K562 (cell line): Measurements from ENCODE around the gene RNF112. TPM values are rescaled to one million over a fixed set of nuclear protein-coding genes. Genes with fewer than 3 reads are reported as not detected.

ENCODE experiments used
- ATAC-seq: fragments of 200-7000 bp; cut with Tn5 transposase; 3 replicates; pipeline ENCODE4 v1.9.1; 2020; ENCODE audit warnings: moderate library complexity
- BruUV-seq: library from RNA; stranded (reverse); fragments of 400-500 nt; replicated peaks from 2 replicates; lab custom pipeline; 2021; lab: Mats Ljungman, UMichigan
- CTCF ChIA-PET: fragments of 300-600 bp; formaldehyde crosslinking; extraction: SDS; loops from one replicate; lab custom pipeline; 2021; ENCODE audit warnings: low intra/inter-chr PET ratio; lab: Yijun Ruan, JAX
- POLR2A ChIA-PET: fragments of 300-600, 350-650 bp; sonication (Branson Sonifier 250); formaldehyde crosslinking; extraction: SDS; loops from one replicate; lab custom pipeline; 2021; ENCODE audit warnings: antibody characterized with exemption, inconsistent platforms; lab: Yijun Ruan, JAX
- DNase-seq, 4 experiments: peaks; one replicate each; pipeline versions ENCODE4 v3.0.0 to v3.0.0-alpha.2; 2011 to 2018; ENCODE audit warnings: low spot score in 3 of 4, mixed read lengths in 3 of 4; ENCODE audit errors: extremely low read depth in 1 of 4
- FAIRE-seq: peaks from 2 replicates; lab custom pipeline; 2011; peaks lifted over from hg19 to GRCh38; lab: Jason Lieb, UNC
- H2AFZ ChIP-seq: 2 replicates; pipeline ENCODE4 v1.6.0; 2011; ENCODE audit warnings: low read depth, low read length, control low read depth, inconsistent platforms
- H3K27ac ChIP-seq: fragments of 200-600 bp; 3 replicates; pipeline ENCODE4 v1.8.0; 2011; ENCODE audit warnings: low read depth, mild to moderate bottlenecking, control low read depth, inconsistent platforms, low read length, moderate library complexity, mixed read lengths; ENCODE audit errors: extremely low read depth
- H3K27me3 ChIP-seq, 2 experiments: fragments of 300-600 bp in 1 of 2; 2 replicates in 1 of 2; 3 replicates in 1 of 2; pipeline versions ENCODE4 v1.6.0 to v1.8.0; 2011; ENCODE audit warnings: inconsistent platforms in 2 of 2, low read length in 2 of 2, mild to moderate bottlenecking in 1 of 2, mixed read lengths in 1 of 2, moderate library complexity in 1 of 2; ENCODE audit not compliant: control insufficient read depth in 2 of 2, insufficient read depth in 2 of 2
- H3K36me3 ChIP-seq: fragments of 300-600 bp; 3 replicates; pipeline ENCODE4 v1.8.0; 2011; ENCODE audit warnings: mild to moderate bottlenecking, low read length, inconsistent platforms; ENCODE audit not compliant: control insufficient read depth, insufficient read depth
- H3K4me1 ChIP-seq, 2 experiments: fragments of 200-600 bp in 1 of 2; replicated peaks in 1 of 2; 2 replicates in 1 of 2; 3 replicates in 1 of 2; pipeline versions ENCODE4 v1.5.1 to v1.8.0; 2011; ENCODE audit warnings: inconsistent platforms in 2 of 2, low read length in 2 of 2, mild to moderate bottlenecking in 1 of 2, mixed read lengths in 1 of 2, moderate library complexity in 1 of 2; ENCODE audit not compliant: control insufficient read depth in 2 of 2, insufficient read depth in 2 of 2
- H3K4me2 ChIP-seq: 2 replicates; pipeline ENCODE4 v1.6.1; 2011; ENCODE audit warnings: low read length, control low read depth, inconsistent platforms, mixed read lengths; ENCODE audit not compliant: insufficient read depth
- H3K4me3 ChIP-seq: fragments of 200-600 bp; sonication (generic), shearing (Covaris generic); 2 replicates; pipeline ENCODE4 v1.5.1; 2016; ENCODE audit warnings: control low read depth, inconsistent platforms
- H3K79me2 ChIP-seq: fragments of 200-600 bp; 3 replicates; pipeline ENCODE4 v1.8.0; 2011; ENCODE audit warnings: low read length, inconsistent platforms; ENCODE audit not compliant: control insufficient read depth, insufficient read depth
- H3K9ac ChIP-seq, 2 experiments: 2 replicates each; pipeline versions ENCODE4 v1.6.0 to v1.6.1; 2011; ENCODE audit warnings: low read depth in 2 of 2, low read length in 2 of 2, control low read depth in 1 of 2, inconsistent platforms in 1 of 2, mild to moderate bottlenecking in 1 of 2, mixed read lengths in 1 of 2; ENCODE audit not compliant: insufficient read depth in 1 of 2
- H3K9me1 ChIP-seq: one replicate; pipeline ENCODE4 v1.6.0; 2011; ENCODE audit warnings: inconsistent platforms, mild to moderate bottlenecking, low read length, moderate library complexity; ENCODE audit not compliant: control insufficient read depth, insufficient read depth
- H3K9me3 ChIP-seq: replicated peaks from 2 replicates; pipeline ENCODE4 v1.5.1; 2011; ENCODE audit warnings: low read depth, low read length, inconsistent platforms; ENCODE audit not compliant: control insufficient read depth, insufficient read depth
- H4K20me1 ChIP-seq: replicated peaks from 2 replicates; pipeline ENCODE4 v1.6.1; 2011; ENCODE audit warnings: low read length, inconsistent platforms, mixed read lengths; ENCODE audit not compliant: control insufficient read depth, insufficient read depth
- CBX1 ChIP-seq: sonication (generic); IDR thresholded peaks from 2 replicates; pipeline ENCODE4 v1.6.1; 2016; ENCODE audit warnings: antibody characterized with exemption, low read depth, mild to moderate bottlenecking
- CCNT2 ChIP-seq: IDR thresholded peaks from 2 replicates; pipeline ENCODE4 v1.6.1; 2011; ENCODE audit warnings: borderline replicate concordance, low read depth, mild to moderate bottlenecking, moderate library complexity, mixed read lengths, low read length; ENCODE audit not compliant: insufficient read length; ENCODE audit errors: extremely low read depth
- CREB3L1 ChIP-seq: fragments of 450-650 bp; IDR thresholded peaks from 2 replicates; pipeline ENCODE4 v1.6.1; 2014; ENCODE audit warnings: low read depth, mild to moderate bottlenecking, moderate library complexity, borderline replicate concordance
- CTCF ChIP-seq, 3 experiments: IDR thresholded peaks in 2 of 3; conservative IDR thresholded peaks in 1 of 3; 2 replicates each; pipeline ENCODE4 v1.5.1; 2011 to 2012; ENCODE audit warnings: low read length in 3 of 3, mild to moderate bottlenecking in 3 of 3, control low read depth in 2 of 3, improper control_type of control experiment in 1 of 3, inconsistent platforms in 1 of 3, low read depth in 1 of 3, mixed read lengths in 1 of 3, moderate library complexity in 1 of 3; ENCODE audit not compliant: insufficient read depth in 2 of 3
- DMBX1 ChIP-seq: fragments of 250-450 bp; sonication (Bioruptor Pico); IDR thresholded peaks from 2 replicates; pipeline ENCODE4 v1.8.0; 2022; ENCODE audit warnings: inconsistent platforms, mild to moderate bottlenecking, moderate library complexity, borderline replicate concordance
- FOXO4 ChIP-seq: fragments of 450-650 bp; formaldehyde crosslinking; IDR thresholded peaks from 2 replicates; pipeline ENCODE4 v1.4.0; 2020; ENCODE audit warnings: mild to moderate bottlenecking, moderate library complexity
- FUS ChIP-seq: fragments of 200-400 bp; formaldehyde crosslinking; optimal IDR thresholded peaks from 2 replicates; pipeline ENCODE3; 2017; ENCODE audit warnings: low read depth, low read length
- HCFC1 ChIP-seq: IDR thresholded peaks from 2 replicates; pipeline ENCODE4 v1.6.1; 2012; ENCODE audit warnings: low read depth, low read length, improper control_type of control experiment
- HMGN3 ChIP-seq: IDR thresholded peaks from 2 replicates; pipeline ENCODE4 v1.6.1; 2011; ENCODE audit warnings: borderline replicate concordance, low read depth, mild to moderate bottlenecking, mixed read lengths, low read length; ENCODE audit not compliant: insufficient read length; ENCODE audit errors: extremely low read depth
- JUNB ChIP-seq: fragments of 450-650 bp; formaldehyde crosslinking; conservative IDR thresholded peaks from 2 replicates; pipeline ENCODE4 v1.4.0; 2020; ENCODE audit warnings: mild to moderate bottlenecking
- MTA1 ChIP-seq: fragments of 450-650 bp; IDR thresholded peaks from 2 replicates; pipeline ENCODE4 v1.6.1; 2017; ENCODE audit warnings: borderline replicate concordance
- PML ChIP-seq: IDR thresholded peaks from 2 replicates; pipeline ENCODE4 v1.6.1; 2012; ENCODE audit warnings: low read length, inconsistent platforms
- SMARCA5 ChIP-seq: fragments of 450-650 bp; IDR thresholded peaks from 2 replicates; pipeline ENCODE4 v1.6.1; 2016
- SRSF7 ChIP-seq: fragments of 200-400 bp; formaldehyde crosslinking; optimal IDR thresholded peaks from 2 replicates; pipeline ENCODE3; 2017; ENCODE audit warnings: mild to moderate bottlenecking, low read depth, low read length
- ZNF347 ChIP-seq: fragments of 450-650 bp; formaldehyde crosslinking; IDR thresholded peaks from 2 replicates; pipeline ENCODE4 v1.4.0; 2020; ENCODE audit warnings: low read depth, mild to moderate bottlenecking, moderate library complexity
- ZNF449 ChIP-seq: fragments of 250-450 bp; sonication (Bioruptor Pico); IDR thresholded peaks from 2 replicates; pipeline ENCODE4 v1.8.0; 2022; ENCODE audit warnings: moderate library complexity, mild to moderate bottlenecking, inconsistent platforms
- WGBS: fragments of 100-300 bp; shearing (Covaris generic); methylation state at CpG from one replicate; pipeline ENCODE4 v1.1.6; 2016; ENCODE audit warnings: low coverage, mixed read lengths; ENCODE audit not compliant: insufficient coverage; ENCODE audit errors: missing lambda C conversion rate; 5-methylcytosine and 5-hydroxymethylcytosine counted together
- in situ Hi-C: fragments of 300-500 bp; cut with MboI; formaldehyde crosslinking; loops from 4 replicates; pipeline ENCODE4 v1.15.0; 2018; ENCODE audit warnings: inconsistent platforms, mixed read lengths
- intact Hi-C: fragments of 100-400 bp; cut with micrococcal nuclease; formaldehyde crosslinking; loops from 2 replicates; pipeline ENCODE4 v1.14.2; 2022
- polyA plus RNA-seq, 8 experiments: library from polyadenylated mRNA; depleted of rRNA in 4 of 8; stranded (reverse) in 5 of 8; unstranded in 3 of 8; fragments of >200 nt; fragmentation: Nextera tagmentation in 2 of 8; fragmentation: Illumina TruSeq in 1 of 8; extraction: Ambion mirVana in 2 of 8; extraction: Trizol in 1 of 8; gene quantifications; 2 replicates each; pipeline versions ENCODE4 v1.2.1 to v1.2.3, GENCODE V29; 2011 to 2014; ENCODE audit warnings: inconsistent platforms in 1 of 8, missing spikeins in 1 of 8
- total RNA-seq, 7 experiments: library from RNA; depleted of rRNA in 6 of 7; stranded (reverse); fragments of >200 nt in 6 of 7; fragmentation: Illumina TruSeq in 2 of 7; extraction: Trizol in 2 of 7; gene quantifications; 2 replicates each; pipeline versions ENCODE4 v1.2.1 to v1.2.3, GENCODE V29; 2011 to 2021; ENCODE audit warnings: low replicate concordance in 1 of 7

The RNF112 gene
- total and polyA plus RNA-seq, 9 of the 15 experiments (the other 6 are each of a cell fraction or from before 2014, with no cell fraction given), result 0.05 TPM; not detected in 8

GRCh38 chr17:19431691-19432090 is 20.7 kb downstream of the RNF112 start (continued):
- TF ChIP-seq ZNF449, result no peak
- TF ChIP-seq FOXO4 (CRISPR knock-in tag), result no peak
- no peak for TF ChIP-seq CCNT2
- TF ChIP-seq PML, result no peak
- TF ChIP-seq HCFC1, result no peak
- TF ChIP-seq JUNB (CRISPR knock-in tag), result no peak
- no peak for TF ChIP-seq CBX1

GRCh38 chr17:19433255-19433654 is 22.2 kb downstream of the RNF112 start:
- ChIA-PET CTCF (no interaction called here), POLR2A (interaction anchor here (0.7 to 1.6 kb wide), 4 partner anchors 9 to 55 kb away, joined by 3 to 8 read pairs (median 3); partner anchors contain the start of gene MAPK7)
- in situ Hi-C loops, result no loop called here
- no TSS peak for BruUV-seq
- Histone ChIP-seq H2AFZ (no peak overlapping the region), H3K4me3 (no peak overlapping the region), H3K79me2 (no peaks in the 10 kb centered on the region), H3K27me3 (peaks cover 0 to 10% of the 10 kb centered on the region in 2 experiments; a peak in 2 of 5 replicates), H4K20me1 (no peaks in the 10 kb centered on the region), H3K9me1 (no peaks in the 10 kb centered on the region), H3K9ac (no peak overlapping the region), H3K4me2 (no peak overlapping the region), H3K27ac (no peak overlapping the region), H3K9me3 (no peaks in the 10 kb centered on the region), H3K36me3 (no peaks in the 10 kb centered on the region), H3K4me1 (no peaks in the 10 kb centered on the region; a peak in 1 of 5 replicates)
- no peak for FAIRE-seq
- DNase-seq, result no peak
- intact Hi-C loops, result no loop called here
- 4% methylated on average over 5 of the region's 5 CpGs for WGBS
- ATAC-seq, result no peak
- TF ChIP-seq HMGN3, result no peak
- TF ChIP-seq DMBX1, result no peak
- TF ChIP-seq MTA1, result no peak
- TF ChIP-seq SMARCA5, result no peak
- no peak for TF ChIP-seq CREB3L1
- no peak for TF ChIP-seq FUS
- no peak for TF ChIP-seq SRSF7
- TF ChIP-seq ZNF347 (CRISPR knock-in tag), result no peak
- no peak for TF ChIP-seq CTCF (IDR thresholded peaks at IDR 0.05 in 2 of 3, conservative IDR thresholded peaks at IDR 0.05 in 1 of 3; ENCODE audit: insufficient read depth in 2 of 3, low read depth in 1 of 3, low read length in 3 of 3)
